Measurements from ENCODE around the gene SH2B2. TPM values are rescaled to one million over a fixed set of nuclear protein-coding genes. Genes with fewer than 3 reads are reported as not detected.
A peak's percentile ranks its signal among the peaks of the same experiment; 100 is the strongest.

SH2B2 gene
- total RNA-seq, 4 donors from 2014 or later: 13.9 to 28.6 (median 20.6) TPM

DNA sequence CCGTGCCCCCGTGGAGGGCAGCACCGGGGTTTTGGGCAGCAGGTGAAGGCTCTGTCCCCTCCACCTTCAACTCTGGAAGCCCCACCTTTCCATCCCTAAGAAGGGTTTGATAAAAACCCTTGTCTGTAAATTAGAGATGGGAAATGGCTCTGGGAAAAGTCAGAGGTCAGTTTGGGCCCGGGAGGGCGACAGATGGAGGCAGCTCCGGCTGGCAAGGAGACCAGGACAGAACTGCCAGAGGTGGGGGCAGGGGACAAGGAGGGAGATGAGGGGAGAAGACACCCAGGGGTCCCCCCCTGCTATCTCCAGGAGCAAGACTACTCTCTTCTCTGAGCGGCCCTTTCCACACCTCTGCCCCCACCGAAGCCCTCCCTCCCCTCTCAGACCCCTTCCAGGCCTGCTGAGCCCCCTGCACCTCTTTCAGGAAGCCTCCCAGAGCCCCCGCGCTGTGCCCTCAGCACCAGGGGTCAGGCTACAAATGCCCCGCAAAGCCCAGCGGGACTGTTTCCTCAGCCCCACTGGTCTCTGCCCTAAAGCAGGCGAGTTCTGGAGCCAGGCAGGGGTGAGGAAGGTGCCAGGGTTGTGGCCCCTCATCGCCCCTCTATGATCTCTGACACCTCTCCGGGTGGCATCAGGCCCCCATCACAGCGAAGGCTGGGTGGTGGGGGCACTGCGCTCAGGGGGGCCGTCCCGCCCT lies 980 bp upstream of the SH2B2 start:
- intact Hi-C loops (cut with DNase I; ENCODE audit: low total_unique reads): loop anchor here (5.0 kb wide), 1 partner anchor 102 kb away; no protein-coding TSS in a partner anchor
- H3K4me3 ChIP-seq (ENCODE audit: low read depth, poor library complexity, severe bottlenecking): peak overlapping the region; percentile 59
- TF ChIP-seq POLR2A (IDR thresholded peaks at IDR 0.05): no peak
- TF ChIP-seq, protein P1, sequence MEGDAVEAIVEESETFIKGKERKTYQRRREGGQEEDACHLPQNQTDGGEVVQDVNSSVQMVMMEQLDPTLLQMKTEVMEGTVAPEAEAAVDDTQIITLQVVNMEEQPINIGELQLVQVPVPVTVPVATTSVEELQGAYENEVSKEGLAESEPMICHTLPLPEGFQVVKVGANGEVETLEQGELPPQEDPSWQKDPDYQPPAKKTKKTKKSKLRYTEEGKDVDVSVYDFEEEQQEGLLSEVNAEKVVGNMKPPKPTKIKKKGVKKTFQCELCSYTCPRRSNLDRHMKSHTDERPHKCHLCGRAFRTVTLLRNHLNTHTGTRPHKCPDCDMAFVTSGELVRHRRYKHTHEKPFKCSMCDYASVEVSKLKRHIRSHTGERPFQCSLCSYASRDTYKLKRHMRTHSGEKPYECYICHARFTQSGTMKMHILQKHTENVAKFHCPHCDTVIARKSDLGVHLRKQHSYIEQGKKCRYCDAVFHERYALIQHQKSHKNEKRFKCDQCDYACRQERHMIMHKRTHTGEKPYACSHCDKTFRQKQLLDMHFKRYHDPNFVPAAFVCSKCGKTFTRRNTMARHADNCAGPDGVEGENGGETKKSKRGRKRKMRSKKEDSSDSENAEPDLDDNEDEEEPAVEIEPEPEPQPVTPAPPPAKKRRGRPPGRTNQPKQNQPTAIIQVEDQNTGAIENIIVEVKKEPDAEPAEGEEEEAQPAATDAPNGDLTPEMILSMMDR (IDR thresholded peaks at IDR 0.05): no peak
- 28 to 37% methylated on average over 15 to 17 of the region's 19 CpGs for WGBS, 2 donors
- no peak for DNase-seq (ENCODE audit: low spot score in 2 of 2)

DNA sequence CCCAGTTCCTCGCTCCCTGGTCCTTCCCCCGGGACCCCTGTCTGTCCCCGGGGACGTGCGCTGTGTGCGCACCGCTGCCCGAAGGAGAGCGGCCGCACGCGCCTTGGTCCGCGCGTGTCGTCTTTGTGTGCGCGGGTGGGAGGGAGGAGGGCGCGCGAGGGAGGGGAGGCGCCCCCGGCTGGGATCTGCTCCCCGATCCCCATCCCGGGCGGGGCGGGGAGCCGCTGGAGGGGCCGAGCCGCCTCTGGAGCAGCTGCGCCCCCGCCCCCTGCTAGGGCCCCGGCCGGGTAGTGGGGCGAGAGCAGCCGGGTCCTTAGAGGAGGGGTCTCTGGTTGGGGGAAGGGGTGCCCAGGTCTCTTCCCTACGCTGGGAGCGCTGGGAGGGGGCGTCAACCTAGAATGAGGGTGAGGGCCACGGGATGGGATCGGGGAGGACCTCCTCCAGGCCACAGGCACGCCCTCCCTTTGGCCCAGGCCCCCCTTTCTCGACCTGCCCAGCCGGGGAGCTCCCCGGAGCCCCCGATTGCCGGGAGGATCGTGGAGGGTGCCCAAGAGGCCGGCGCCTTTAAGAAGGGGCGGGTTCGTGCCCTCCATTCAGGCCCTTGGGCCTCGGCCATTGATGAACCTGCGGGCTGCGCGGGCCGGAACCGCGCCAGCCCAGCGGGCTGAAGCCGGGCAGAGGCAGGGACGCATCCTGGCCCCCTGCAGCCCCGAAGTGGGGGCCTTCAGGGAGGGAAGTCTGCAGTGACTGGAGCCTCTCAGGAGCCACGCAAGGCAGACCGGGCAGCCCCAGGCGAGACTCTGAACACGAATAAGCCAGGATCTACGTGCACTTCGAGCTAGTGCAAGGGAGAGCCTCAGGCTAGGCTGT lies 678 bp downstream of the SH2B2 start:
- intact Hi-C loops (cut with DNase I; ENCODE audit: low total_unique reads): loop anchor here (5.0 kb wide), 1 partner anchor 100 kb away; no protein-coding TSS in a partner anchor
- 0 to 1% methylated on average over 19 to 42 of the region's 69 CpGs for WGBS, 2 donors
- no peak for TF ChIP-seq POLR2A (IDR thresholded peaks at IDR 0.05)
- TF ChIP-seq, protein P1 (IDR thresholded peaks at IDR 0.05): no peak
- DNase-seq (ENCODE audit: low spot score in 2 of 2): no peak
- H3K4me3 ChIP-seq (ENCODE audit: low read depth, poor library complexity, severe bottlenecking): peak overlapping the region; percentile 70

DNA sequence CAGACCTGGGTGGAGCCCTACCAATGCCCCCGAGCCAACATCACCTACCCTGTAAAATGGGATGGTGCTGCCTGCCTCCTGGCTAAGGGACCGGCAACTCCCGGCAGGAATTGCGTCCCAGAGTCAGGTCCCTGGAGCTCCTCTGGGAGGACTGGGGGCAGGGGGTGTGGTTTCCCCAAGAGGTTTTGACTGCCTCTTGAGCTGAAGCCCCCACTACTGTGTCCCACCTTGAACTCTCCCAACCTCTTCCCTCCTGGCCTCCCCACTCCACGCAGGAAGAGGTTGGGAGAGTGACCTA lies 1.3 kb downstream of the SH2B2 start:
- no peak overlapping the region for H3K4me3 ChIP-seq (ENCODE audit: low read depth, poor library complexity, severe bottlenecking)
- WGBS, 2 donors: 14% methylated on average over 4 to 5 of the region's 5 CpGs
- intact Hi-C loops (cut with DNase I; ENCODE audit: low total_unique reads): loop anchor here (5.0 kb wide), 1 partner anchor 99 kb away; no protein-coding TSS in a partner anchor
- DNase-seq (ENCODE audit: low spot score in 2 of 2): no peak
- TF ChIP-seq POLR2A (IDR thresholded peaks at IDR 0.05): no peak
- TF ChIP-seq, protein P1 (IDR thresholded peaks at IDR 0.05): no peak

DNA sequence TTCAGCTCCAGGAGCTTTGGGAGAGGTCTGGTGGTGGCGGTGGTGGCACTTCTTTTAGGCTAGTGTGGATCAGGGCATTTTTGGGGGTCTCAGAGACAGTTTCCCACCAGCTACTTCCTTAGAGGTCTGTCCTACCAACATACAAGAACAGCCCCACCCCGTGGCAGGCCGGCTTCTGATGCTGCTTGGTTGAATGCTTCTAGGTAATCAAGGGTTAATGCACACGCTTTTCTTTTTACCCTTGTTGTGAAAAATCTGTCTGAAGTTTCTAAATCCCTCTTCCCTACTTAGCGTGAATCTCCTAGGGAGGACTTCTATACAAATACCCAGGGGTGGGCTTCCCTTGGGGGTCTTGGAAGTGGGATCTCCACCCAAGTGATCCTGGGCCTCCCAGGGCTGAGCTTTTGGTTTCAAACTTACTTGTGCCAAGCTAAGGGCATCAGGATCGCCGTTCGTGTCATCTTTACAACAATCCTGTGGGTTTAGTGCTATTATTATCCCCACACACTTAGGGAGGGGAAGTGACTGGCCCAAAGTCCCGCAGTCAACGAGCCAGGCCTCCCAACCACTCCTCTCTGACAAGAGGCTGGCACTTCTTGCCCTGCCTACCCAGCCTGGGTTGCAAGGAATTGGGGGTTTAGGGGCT lies 1.7 kb downstream of the SH2B2 start:
- no peak for TF ChIP-seq POLR2A (IDR thresholded peaks at IDR 0.05)
- TF ChIP-seq, protein P1 (IDR thresholded peaks at IDR 0.05): no peak
- intact Hi-C loops (cut with DNase I; ENCODE audit: low total_unique reads): loop anchor here (5.0 kb wide), 1 partner anchor 99 kb away; no protein-coding TSS in a partner anchor
- 23 to 35% methylated on average over 10 of the region's 10 CpGs for WGBS, 2 donors

DNA sequence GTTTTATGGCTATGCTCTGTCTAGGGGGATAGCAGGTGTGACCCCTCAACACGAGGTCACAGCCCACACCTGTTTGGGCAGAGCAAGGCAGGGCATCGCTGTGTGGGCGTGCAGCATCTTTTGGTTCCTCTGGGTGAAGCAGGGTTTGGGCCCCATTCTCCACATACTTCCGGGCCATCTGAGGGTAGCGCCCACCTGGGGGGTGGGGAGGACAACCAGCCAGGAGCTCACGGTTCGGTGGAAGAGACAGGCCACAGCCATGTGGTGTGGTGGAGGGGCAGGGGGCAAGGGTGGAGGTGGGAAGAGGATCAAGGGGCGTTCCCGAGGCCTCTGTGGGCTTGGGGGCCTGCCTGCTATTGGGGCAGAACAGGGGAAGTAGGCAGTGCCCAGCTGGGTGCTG lies 2.4 kb downstream of the SH2B2 start:
- no peak for DNase-seq (ENCODE audit: low spot score in 2 of 2)
- WGBS, 2 donors: 82 to 87% methylated on average over 7 to 9 of the region's 9 CpGs
- no peak for TF ChIP-seq POLR2A (IDR thresholded peaks at IDR 0.05)
- TF ChIP-seq, protein P1 (IDR thresholded peaks at IDR 0.05): no peak
- intact Hi-C loops (cut with DNase I; ENCODE audit: low total_unique reads): loop anchor here (5.0 kb wide), 1 partner anchor 98 kb away; no protein-coding TSS in a partner anchor
- H3K4me3 ChIP-seq (ENCODE audit: low read depth, poor library complexity, severe bottlenecking): no peak overlapping the region

More for the DNA sequence above, 1.7 kb downstream of the SH2B2 start:
- no peak overlapping the region for H3K4me3 ChIP-seq (ENCODE audit: low read depth, poor library complexity, severe bottlenecking)
- DNase-seq (ENCODE audit: low spot score in 2 of 2): no peak

All from lower leg skin (tissue), 4 donors.